ENCODE results near the gene WDR81. TPM values are rescaled to one million over a fixed set of nuclear protein-coding genes. Genes with fewer than 3 reads are reported as not detected.

WDR81 gene
- total and polyA plus RNA-seq, 10 of the 15 experiments (the other 5 are each of a cell fraction or from before 2014, with no cell fraction given), result 0.13 to 22.4 (median 7.3) TPM; not detected in 1

DNA sequence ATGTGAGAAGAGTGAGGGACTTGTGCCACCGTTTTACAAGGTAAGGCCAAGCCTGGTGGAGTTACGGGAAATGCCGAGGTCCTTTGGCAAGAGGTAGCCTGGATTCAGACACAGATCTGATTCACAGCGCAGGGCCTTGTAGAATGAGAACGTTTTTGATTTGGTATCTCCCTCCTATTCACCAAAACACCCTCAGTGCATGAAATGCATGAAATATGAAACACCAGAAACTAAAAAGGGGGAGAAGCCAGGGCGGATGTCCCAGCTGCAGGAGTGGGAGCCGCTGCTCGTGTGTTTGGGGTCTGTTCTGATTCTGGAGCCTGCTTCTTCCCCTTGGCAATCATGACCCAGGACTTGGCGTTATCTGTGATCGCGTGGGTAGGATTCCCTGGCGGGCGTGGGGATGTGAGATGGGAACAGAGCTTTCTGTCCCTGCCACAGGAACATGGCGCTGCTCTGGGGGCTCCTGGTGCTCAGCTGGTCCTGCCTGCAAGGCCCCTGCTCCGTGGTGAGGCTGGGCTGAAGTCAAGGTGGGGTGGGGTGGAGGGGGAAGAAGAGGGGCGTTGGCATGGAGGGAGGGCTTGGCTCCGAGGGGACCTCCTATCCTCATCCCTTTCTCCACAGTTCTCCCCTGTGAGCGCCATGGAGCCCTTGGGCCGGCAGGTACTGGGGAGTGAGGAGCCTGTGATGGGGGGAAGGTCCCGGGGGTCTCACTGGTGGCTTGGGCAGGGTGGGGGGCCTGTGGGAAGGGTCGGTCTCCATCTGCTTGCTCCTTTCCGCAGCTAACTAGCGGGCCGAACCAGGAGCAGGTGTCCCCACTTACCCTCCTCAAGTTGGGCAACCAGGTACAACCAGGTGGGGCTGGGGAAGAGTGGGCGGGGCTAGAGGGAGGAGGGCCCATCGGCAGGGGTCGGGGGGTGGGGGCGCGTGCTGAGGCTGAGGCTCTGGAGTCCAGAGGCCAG, 20.3 kb downstream of the WDR81 start:
- ATAC-seq, result no peak
- no peak overlapping the region for H3K27ac ChIP-seq (ENCODE audit: control insufficient read depth, insufficient read depth)
- H3K4me3 ChIP-seq, result no peak overlapping the region
- no peaks in the 10 kb centered on the region for H4K20me1 ChIP-seq (ENCODE audit: control insufficient read depth, insufficient read depth)
- ChIA-PET SMC1A (ENCODE audit: uncharacterized antibody, unreplicated experiment) (no interaction called here), POLR2A (interaction anchor here (0.6 kb wide), 1 partner anchor 9 kb away, joined by 3 read pairs; no protein-coding TSS in a partner anchor), CTCF (no interaction called here), RAD21 (ENCODE audit: unreplicated experiment) (no interaction called here)
- in situ Hi-C loops (cut with MboI), result no loop called here
- no peaks in the 10 kb centered on the region for H3K9me3 ChIP-seq (replicated peaks; ENCODE audit: control insufficient read depth, insufficient read depth, low read length)
- no peak for FAIRE-seq
- H3K9ac ChIP-seq (ENCODE audit: control insufficient read depth, insufficient read depth, low read length), result no peak overlapping the region
- H3K79me2 ChIP-seq (ENCODE audit: control insufficient read depth, insufficient read depth, low read length), result no peaks in the 10 kb centered on the region
- H3K27me3 ChIP-seq (replicated peaks in 1 of 2; ENCODE audit: control insufficient read depth in 2 of 2, insufficient read depth in 2 of 2, low read length in 1 of 2), result no peaks in the 10 kb centered on the region
- H3K4me1 ChIP-seq (ENCODE audit: control insufficient read depth, insufficient read depth, low read length), result no peaks in the 10 kb centered on the region
- H3K36me3 ChIP-seq (ENCODE audit: control insufficient read depth in 2 of 2, insufficient read depth in 2 of 2, low read length in 1 of 2), result no peaks in the 10 kb centered on the region; a peak in 1 of 4 replicates
- H3K4me2 ChIP-seq (ENCODE audit: control insufficient read depth, insufficient read depth), result no peak overlapping the region
- no peak for DNase-seq (ENCODE audit: low read depth, low spot score)
- WGBS (ENCODE audit: insufficient coverage, insufficient replicate concordance, low lambda C conversion rate, missing lambda C conversion rate), result 69% methylated on average over 20 of the region's 29 CpGs
- TF ChIP-seq BCL11A (IDR thresholded peaks at IDR 0.05; ENCODE audit: low read depth, low read length), result no peak
- TF ChIP-seq JUND (IDR thresholded peaks at IDR 0.05; ENCODE audit: low read depth, low read length), result no peak
- no peak overlapping the region for H2AFZ ChIP-seq (ENCODE audit: control insufficient read depth, low read depth, low read length)
- no TSS peak for BruUV-seq (replicated peaks)
- intact Hi-C loops (cut with micrococcal nuclease; ENCODE audit: unreplicated experiment), result no loop called here

DNA sequence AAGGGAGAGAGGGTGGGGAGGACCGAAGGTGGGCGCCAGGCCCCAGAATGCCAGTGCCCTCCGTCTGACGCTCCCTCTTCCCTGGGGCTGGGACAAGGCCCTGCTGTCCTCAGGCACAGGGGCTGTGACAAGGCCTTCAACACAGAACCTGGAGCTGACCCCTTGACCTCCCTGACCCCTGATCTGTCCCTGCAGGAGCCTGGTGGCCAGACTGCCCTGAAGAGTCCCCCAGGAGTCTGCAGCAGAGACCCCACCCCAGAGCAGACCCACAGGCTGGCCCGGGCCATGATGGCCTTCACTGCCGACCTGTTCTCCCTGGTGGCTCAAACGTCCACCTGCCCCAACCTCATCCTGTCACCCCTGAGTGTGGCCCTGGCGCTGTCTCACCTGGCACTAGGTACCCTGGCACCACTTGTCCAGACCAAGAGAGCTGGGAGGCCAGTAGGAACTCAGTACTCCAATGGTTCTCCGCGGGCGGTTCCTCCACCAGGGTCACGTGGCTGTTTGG, 21.1 kb downstream of the WDR81 start:
- no peaks in the 10 kb centered on the region for H3K79me2 ChIP-seq (ENCODE audit: control insufficient read depth, insufficient read depth, low read length)
- TF ChIP-seq, protein P1, sequence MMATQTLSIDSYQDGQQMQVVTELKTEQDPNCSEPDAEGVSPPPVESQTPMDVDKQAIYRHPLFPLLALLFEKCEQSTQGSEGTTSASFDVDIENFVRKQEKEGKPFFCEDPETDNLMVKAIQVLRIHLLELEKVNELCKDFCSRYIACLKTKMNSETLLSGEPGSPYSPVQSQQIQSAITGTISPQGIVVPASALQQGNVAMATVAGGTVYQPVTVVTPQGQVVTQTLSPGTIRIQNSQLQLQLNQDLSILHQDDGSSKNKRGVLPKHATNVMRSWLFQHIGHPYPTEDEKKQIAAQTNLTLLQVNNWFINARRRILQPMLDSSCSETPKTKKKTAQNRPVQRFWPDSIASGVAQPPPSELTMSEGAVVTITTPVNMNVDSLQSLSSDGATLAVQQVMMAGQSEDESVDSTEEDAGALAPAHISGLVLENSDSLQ (IDR thresholded peaks at IDR 0.05), result no peak
- TF ChIP-seq FOXK2 (IDR thresholded peaks at IDR 0.05) (no peak), POLR2AphosphoS5 (IDR thresholded peaks at IDR 0.05; ENCODE audit: low read length) (no peak), NR2F1 (conservative IDR thresholded peaks at IDR 0.05) (no peak)
- TF ChIP-seq, protein P2, sequence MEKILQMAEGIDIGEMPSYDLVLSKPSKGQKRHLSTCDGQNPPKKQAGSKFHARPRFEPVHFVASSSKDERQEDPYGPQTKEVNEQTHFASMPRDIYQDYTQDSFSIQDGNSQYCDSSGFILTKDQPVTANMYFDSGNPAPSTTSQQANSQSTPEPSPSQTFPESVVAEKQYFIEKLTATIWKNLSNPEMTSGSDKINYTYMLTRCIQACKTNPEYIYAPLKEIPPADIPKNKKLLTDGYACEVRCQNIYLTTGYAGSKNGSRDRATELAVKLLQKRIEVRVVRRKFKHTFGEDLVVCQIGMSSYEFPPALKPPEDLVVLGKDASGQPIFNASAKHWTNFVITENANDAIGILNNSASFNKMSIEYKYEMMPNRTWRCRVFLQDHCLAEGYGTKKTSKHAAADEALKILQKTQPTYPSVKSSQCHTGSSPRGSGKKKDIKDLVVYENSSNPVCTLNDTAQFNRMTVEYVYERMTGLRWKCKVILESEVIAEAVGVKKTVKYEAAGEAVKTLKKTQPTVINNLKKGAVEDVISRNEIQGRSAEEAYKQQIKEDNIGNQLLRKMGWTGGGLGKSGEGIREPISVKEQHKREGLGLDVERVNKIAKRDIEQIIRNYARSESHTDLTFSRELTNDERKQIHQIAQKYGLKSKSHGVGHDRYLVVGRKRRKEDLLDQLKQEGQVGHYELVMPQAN (conservative IDR thresholded peaks at IDR 0.05), result no peak
- POLR2A ChIA-PET, result interaction anchor here (0.6 kb wide), 1 partner anchor 10 kb away, joined by 3 read pairs; no protein-coding TSS in a partner anchor
- SMC1A ChIA-PET (ENCODE audit: uncharacterized antibody, unreplicated experiment), result no interaction called here
- RAD21 ChIA-PET (ENCODE audit: unreplicated experiment), result no interaction called here
- H3K4me3 ChIP-seq, result no peak overlapping the region
- no peak for ATAC-seq
- H3K9me3 ChIP-seq (replicated peaks; ENCODE audit: control insufficient read depth, insufficient read depth, low read length), result no peaks in the 10 kb centered on the region
- in situ Hi-C loops (cut with MboI) (no loop called here), intact Hi-C loops (cut with micrococcal nuclease; ENCODE audit: unreplicated experiment) (no loop called here)
- H3K4me2 ChIP-seq (ENCODE audit: control insufficient read depth, insufficient read depth), result no peak overlapping the region
- H3K9ac ChIP-seq (ENCODE audit: control insufficient read depth, insufficient read depth, low read length), result no peak overlapping the region
- no peaks in the 10 kb centered on the region; a peak in 1 of 4 replicates for H3K36me3 ChIP-seq (ENCODE audit: control insufficient read depth in 2 of 2, insufficient read depth in 2 of 2, low read length in 1 of 2)
- no peaks in the 10 kb centered on the region for H4K20me1 ChIP-seq (ENCODE audit: control insufficient read depth, insufficient read depth)
- no peaks in the 10 kb centered on the region for H3K27me3 ChIP-seq (replicated peaks in 1 of 2; ENCODE audit: control insufficient read depth in 2 of 2, insufficient read depth in 2 of 2, low read length in 1 of 2)
- DNase-seq (ENCODE audit: low read depth, low spot score), result no peak
- CTCF ChIA-PET, result no interaction called here
- FAIRE-seq, result no peak
- no TSS peak for BruUV-seq (replicated peaks)
- H2AFZ ChIP-seq (ENCODE audit: control insufficient read depth, low read depth, low read length), result no peak overlapping the region
- WGBS (ENCODE audit: insufficient coverage, insufficient replicate concordance, low lambda C conversion rate, missing lambda C conversion rate), result 73% methylated on average over 8 of the region's 12 CpGs
- H3K4me1 ChIP-seq (ENCODE audit: control insufficient read depth, insufficient read depth, low read length), result no peaks in the 10 kb centered on the region
- H3K27ac ChIP-seq (ENCODE audit: control insufficient read depth, insufficient read depth), result no peak overlapping the region

Measured in GM12878 (cell line).